ENCODE measurements around the gene PRKCE. TPM values are rescaled to one million over a fixed set of nuclear protein-coding genes. Genes with fewer than 3 reads are reported as not detected.

PRKCE gene
- total and polyA plus RNA-seq, 2 donors (not counting 1 experiment from before 2014, with no cell fraction given) = 14.1 to 19.0 TPM

GRCh38 chr2:45910473-45911060 lies 259.1 kb downstream of the PRKCE start:
- Histone ChIP-seq H2AFZ (ENCODE audit: low read length) (no peak overlapping the region), H3K27me3 (ENCODE audit: control insufficient read depth, insufficient read depth, low read length) (no peaks in the 10 kb centered on the region), H3K9ac (ENCODE audit: insufficient read depth, low read length) (no peak overlapping the region), H3K36me3 (ENCODE audit: control insufficient read depth, insufficient read depth, low read length) (no peaks in the 10 kb centered on the region), H3K4me3 (replicated peaks in 1 of 4; ENCODE audit: control extremely low read depth in 1 of 4, insufficient read depth in 1 of 4, low read depth in 3 of 4, low read length in 4 of 4) (no peak overlapping the region), H3K79me2 (ENCODE audit: control insufficient read depth, insufficient read depth, low read length) (no peaks in the 10 kb centered on the region), H3K4me1 (ENCODE audit: control insufficient read depth, extremely low read depth, insufficient read depth, low read length) (no peaks in the 10 kb centered on the region), H4K20me1 (ENCODE audit: control insufficient read depth, extremely low read depth, insufficient read depth, low read length) (no peaks in the 10 kb centered on the region), H3K9me3 (ENCODE audit: control insufficient read depth, insufficient read depth, low read depth, low read length) (no peaks in the 10 kb centered on the region), H3K27ac (ENCODE audit: insufficient read depth, low read length) (no peak overlapping the region), H3K4me2 (ENCODE audit: extremely low read depth, insufficient read depth, low read length) (no peak overlapping the region)
- DNase-seq (ENCODE audit: low read depth in 2 of 2) = no peak
- TF ChIP-seq CTCF (conservative IDR thresholded peaks at IDR 0.05 in 1 of 2, IDR thresholded peaks at IDR 0.05 in 1 of 2; ENCODE audit: low read depth in 1 of 2, low read length in 2 of 2) (no peak), EZH2 (IDR thresholded peaks at IDR 0.05; ENCODE audit: low read length, missing control alignments) (no peak)

DNA sequence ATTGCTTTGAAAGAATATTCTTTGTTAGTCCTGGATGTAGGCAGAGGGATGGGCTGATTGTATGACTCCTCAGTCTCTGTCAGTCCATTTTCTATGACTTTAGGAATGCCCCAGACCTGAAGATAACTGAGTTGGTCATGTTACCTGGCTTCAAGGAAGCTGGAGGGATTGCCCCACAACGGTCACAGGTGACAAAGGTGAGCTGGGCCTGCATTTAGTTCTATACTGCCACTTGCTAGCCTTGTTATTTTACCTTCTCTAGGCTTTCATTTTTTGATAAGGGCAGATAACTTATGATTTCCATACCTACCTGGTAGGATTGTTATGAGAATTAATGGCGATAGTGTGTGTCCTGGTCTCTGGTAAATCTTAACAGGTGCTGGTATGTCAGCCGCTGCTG lies 260.1 kb downstream of the PRKCE start:
- Histone ChIP-seq H3K4me3 (replicated peaks in 1 of 4; ENCODE audit: control extremely low read depth in 1 of 4, insufficient read depth in 1 of 4, low read depth in 3 of 4, low read length in 4 of 4) (no peak overlapping the region), H3K9me3 (ENCODE audit: control insufficient read depth, insufficient read depth, low read depth, low read length) (no peaks in the 10 kb centered on the region), H3K4me2 (ENCODE audit: extremely low read depth, insufficient read depth, low read length) (no peak overlapping the region), H3K27ac (ENCODE audit: insufficient read depth, low read length) (no peak overlapping the region), H3K79me2 (ENCODE audit: control insufficient read depth, insufficient read depth, low read length) (no peaks in the 10 kb centered on the region), H2AFZ (ENCODE audit: low read length) (no peak overlapping the region), H4K20me1 (ENCODE audit: control insufficient read depth, extremely low read depth, insufficient read depth, low read length) (no peaks in the 10 kb centered on the region), H3K36me3 (ENCODE audit: control insufficient read depth, insufficient read depth, low read length) (no peaks in the 10 kb centered on the region), H3K27me3 (ENCODE audit: control insufficient read depth, insufficient read depth, low read length) (no peaks in the 10 kb centered on the region), H3K9ac (ENCODE audit: insufficient read depth, low read length) (no peak overlapping the region), H3K4me1 (ENCODE audit: control insufficient read depth, extremely low read depth, insufficient read depth, low read length) (no peaks in the 10 kb centered on the region)
- DNase-seq (ENCODE audit: low read depth in 2 of 2) = no peak
- TF ChIP-seq EZH2 (IDR thresholded peaks at IDR 0.05; ENCODE audit: low read length, missing control alignments) (no peak), CTCF (conservative IDR thresholded peaks at IDR 0.05 in 1 of 2, IDR thresholded peaks at IDR 0.05 in 1 of 2; ENCODE audit: low read depth in 1 of 2, low read length in 2 of 2) (no peak)

DNA sequence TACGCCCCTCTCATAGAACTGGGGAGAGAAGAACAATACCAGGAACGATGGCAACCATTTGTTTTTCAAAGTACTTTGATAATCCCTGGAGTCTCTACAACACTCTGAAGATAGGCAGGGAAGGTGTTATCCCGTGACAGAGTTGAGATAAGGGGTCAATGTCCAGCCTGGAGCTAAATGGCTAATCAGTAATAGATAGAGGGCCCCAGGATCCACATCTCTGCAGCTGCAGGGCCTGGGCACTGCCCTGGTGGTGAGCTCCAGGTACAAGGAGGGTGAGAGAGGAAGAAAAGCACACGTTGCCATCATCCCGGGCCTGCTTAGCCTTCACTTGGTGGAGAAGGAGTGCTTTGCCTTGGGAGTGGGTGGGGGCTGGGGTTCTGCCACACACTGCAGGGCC lies 260.6 kb downstream of the PRKCE start:
- no peaks in the 10 kb centered on the region for H3K4me1 ChIP-seq (ENCODE audit: control insufficient read depth, extremely low read depth, insufficient read depth, low read length)
- H2AFZ ChIP-seq (ENCODE audit: low read length) = no peak overlapping the region
- DNase-seq (ENCODE audit: low read depth in 2 of 2) = no peak
- no peaks in the 10 kb centered on the region for H3K36me3 ChIP-seq (ENCODE audit: control insufficient read depth, insufficient read depth, low read length)
- H3K9ac ChIP-seq (ENCODE audit: insufficient read depth, low read length) = no peak overlapping the region
- H3K79me2 ChIP-seq (ENCODE audit: control insufficient read depth, insufficient read depth, low read length) = no peaks in the 10 kb centered on the region
- H4K20me1 ChIP-seq (ENCODE audit: control insufficient read depth, extremely low read depth, insufficient read depth, low read length) = no peaks in the 10 kb centered on the region
- TF ChIP-seq EZH2 (IDR thresholded peaks at IDR 0.05; ENCODE audit: low read length, missing control alignments) (no peak), CTCF (conservative IDR thresholded peaks at IDR 0.05 in 1 of 2, IDR thresholded peaks at IDR 0.05 in 1 of 2; ENCODE audit: low read depth in 1 of 2, low read length in 2 of 2) (no peak)
- H3K4me2 ChIP-seq (ENCODE audit: extremely low read depth, insufficient read depth, low read length) = no peak overlapping the region
- no peaks in the 10 kb centered on the region for H3K9me3 ChIP-seq (ENCODE audit: control insufficient read depth, insufficient read depth, low read depth, low read length)
- no peak overlapping the region for H3K27ac ChIP-seq (ENCODE audit: insufficient read depth, low read length)
- no peak overlapping the region for H3K4me3 ChIP-seq (replicated peaks in 1 of 4; ENCODE audit: control extremely low read depth in 1 of 4, insufficient read depth in 1 of 4, low read depth in 3 of 4, low read length in 4 of 4)
- H3K27me3 ChIP-seq (ENCODE audit: control insufficient read depth, insufficient read depth, low read length) = no peaks in the 10 kb centered on the region

Measured in fibroblast of lung (primary cell).